ENCODE data around the gene AQP2.

AQP2 gene

DNA sequence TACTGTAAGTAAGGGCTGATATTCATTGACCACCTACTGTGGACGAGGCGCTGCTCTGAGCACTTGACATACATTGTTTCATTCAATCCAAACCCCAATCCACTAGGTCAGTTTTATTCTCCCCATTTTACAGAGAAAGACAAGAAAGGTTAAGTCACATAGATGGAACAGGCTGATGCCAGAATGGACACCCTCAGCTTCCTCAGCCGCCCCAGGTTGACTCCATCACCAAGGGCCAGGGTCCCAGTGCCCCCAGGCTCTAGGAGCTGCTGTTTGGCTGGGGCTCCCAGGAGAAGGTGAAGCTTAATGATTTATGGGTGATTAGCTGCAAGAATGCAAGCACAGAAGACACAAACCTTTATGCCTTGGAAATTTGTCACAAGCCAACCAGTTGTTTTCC lies 671 bp upstream of the AQP2 start:
- no peaks in the 10 kb centered on the region for H4K20me1 ChIP-seq (ENCODE audit: insufficient read depth, low read length)
- TF ChIP-seq, protein P1, sequence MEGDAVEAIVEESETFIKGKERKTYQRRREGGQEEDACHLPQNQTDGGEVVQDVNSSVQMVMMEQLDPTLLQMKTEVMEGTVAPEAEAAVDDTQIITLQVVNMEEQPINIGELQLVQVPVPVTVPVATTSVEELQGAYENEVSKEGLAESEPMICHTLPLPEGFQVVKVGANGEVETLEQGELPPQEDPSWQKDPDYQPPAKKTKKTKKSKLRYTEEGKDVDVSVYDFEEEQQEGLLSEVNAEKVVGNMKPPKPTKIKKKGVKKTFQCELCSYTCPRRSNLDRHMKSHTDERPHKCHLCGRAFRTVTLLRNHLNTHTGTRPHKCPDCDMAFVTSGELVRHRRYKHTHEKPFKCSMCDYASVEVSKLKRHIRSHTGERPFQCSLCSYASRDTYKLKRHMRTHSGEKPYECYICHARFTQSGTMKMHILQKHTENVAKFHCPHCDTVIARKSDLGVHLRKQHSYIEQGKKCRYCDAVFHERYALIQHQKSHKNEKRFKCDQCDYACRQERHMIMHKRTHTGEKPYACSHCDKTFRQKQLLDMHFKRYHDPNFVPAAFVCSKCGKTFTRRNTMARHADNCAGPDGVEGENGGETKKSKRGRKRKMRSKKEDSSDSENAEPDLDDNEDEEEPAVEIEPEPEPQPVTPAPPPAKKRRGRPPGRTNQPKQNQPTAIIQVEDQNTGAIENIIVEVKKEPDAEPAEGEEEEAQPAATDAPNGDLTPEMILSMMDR (IDR thresholded peaks at IDR 0.05; ENCODE audit: low read length) = no peak
- no peak for TF ChIP-seq EZH2 (IDR thresholded peaks at IDR 0.05; ENCODE audit: borderline replicate concordance, low read length)
- H3K4me2 ChIP-seq (ENCODE audit: low read length) = no peak overlapping the region
- peaks cover 6% of the 10 kb centered on the region for H3K4me1 ChIP-seq (ENCODE audit: insufficient read depth, low read length, severe bottlenecking)
- H3K4me3 ChIP-seq (ENCODE audit: low read depth, low read length, poor library complexity, severe bottlenecking) = no peak overlapping the region
- H3K79me2 ChIP-seq (ENCODE audit: insufficient read depth, low read length) = no peaks in the 10 kb centered on the region
- no peak overlapping the region for H2AFZ ChIP-seq (ENCODE audit: low read length)
- no peak overlapping the region for H3K27ac ChIP-seq (ENCODE audit: low read depth, low read length, poor library complexity, severe bottlenecking)
- H3K27me3 ChIP-seq (ENCODE audit: insufficient read depth, low read length) = peaks cover 5% of the 10 kb centered on the region
- no peaks in the 10 kb centered on the region for H3F3A ChIP-seq (ENCODE audit: insufficient read depth, low read length)
- no peak overlapping the region for H3K9ac ChIP-seq (ENCODE audit: low read length)
- no peaks in the 10 kb centered on the region for H3K36me3 ChIP-seq (ENCODE audit: insufficient read depth, low read length)
- no peaks in the 10 kb centered on the region for H3K9me2 ChIP-seq (ENCODE audit: low read depth, low read length)
- no peaks in the 10 kb centered on the region for H3K9me3 ChIP-seq (ENCODE audit: low read length)

DNA sequence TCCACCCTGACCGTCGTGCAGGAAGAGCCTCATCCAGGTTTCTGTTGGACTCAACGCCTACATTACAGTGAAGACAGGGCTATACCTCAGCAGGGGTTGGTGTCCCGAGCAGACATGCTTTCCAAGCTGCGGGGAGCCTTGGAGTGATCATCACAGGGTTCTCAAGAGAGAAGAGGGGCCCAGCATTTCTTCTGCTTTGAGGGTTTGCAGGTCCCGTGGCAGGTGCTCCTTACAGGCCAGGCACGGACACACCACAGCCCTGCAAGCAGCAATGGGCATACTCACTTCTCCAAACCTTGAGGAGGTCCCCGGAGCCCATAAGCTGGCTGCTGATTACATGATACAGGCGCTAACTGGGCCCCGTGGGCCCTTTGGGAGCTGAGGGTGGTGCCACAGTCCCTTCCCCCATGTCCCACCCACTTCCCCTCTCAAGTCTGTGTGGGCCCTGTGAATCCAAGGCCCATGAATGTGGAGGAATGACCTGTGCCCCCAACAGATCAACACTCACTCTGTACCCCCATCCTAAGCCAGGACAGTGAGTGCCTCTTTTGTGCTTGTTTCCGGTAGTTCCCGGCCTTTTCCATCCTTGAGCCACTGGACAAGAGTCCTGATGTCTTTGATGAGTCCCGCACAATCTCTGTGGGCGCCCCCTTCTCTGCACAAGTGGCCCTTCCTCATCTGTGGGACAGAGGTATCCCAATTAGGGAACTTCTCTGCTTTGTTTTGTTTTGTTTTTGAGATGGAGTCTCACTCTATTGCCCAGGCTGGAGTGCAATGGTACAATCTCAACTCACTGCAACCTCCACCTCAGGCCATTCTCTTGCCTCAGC lies 1.1 kb downstream of the AQP2 start:
- no peak overlapping the region for H3K27ac ChIP-seq (ENCODE audit: low read depth, low read length, poor library complexity, severe bottlenecking)
- no peak overlapping the region for H3K4me2 ChIP-seq (ENCODE audit: low read length)
- H3F3A ChIP-seq (ENCODE audit: insufficient read depth, low read length) = no peaks in the 10 kb centered on the region
- no peaks in the 10 kb centered on the region for H3K4me1 ChIP-seq (ENCODE audit: insufficient read depth, low read length, severe bottlenecking)
- no peak overlapping the region for H3K4me3 ChIP-seq (ENCODE audit: low read depth, low read length, poor library complexity, severe bottlenecking)
- no peaks in the 10 kb centered on the region for H3K36me3 ChIP-seq (ENCODE audit: insufficient read depth, low read length)
- no peaks in the 10 kb centered on the region for H3K9me3 ChIP-seq (ENCODE audit: low read length)
- H3K9me2 ChIP-seq (ENCODE audit: low read depth, low read length) = no peaks in the 10 kb centered on the region
- H3K27me3 ChIP-seq (ENCODE audit: insufficient read depth, low read length) = peaks cover 5% of the 10 kb centered on the region
- no peak overlapping the region for H3K9ac ChIP-seq (ENCODE audit: low read length)
- no peaks in the 10 kb centered on the region for H4K20me1 ChIP-seq (ENCODE audit: insufficient read depth, low read length)
- no peak overlapping the region for H2AFZ ChIP-seq (ENCODE audit: low read length)
- TF ChIP-seq, protein P1 (IDR thresholded peaks at IDR 0.05; ENCODE audit: low read length) = no peak
- TF ChIP-seq EZH2 (IDR thresholded peaks at IDR 0.05; ENCODE audit: borderline replicate concordance, low read length) = no peak
- H3K79me2 ChIP-seq (ENCODE audit: insufficient read depth, low read length) = no peaks in the 10 kb centered on the region

- Histone ChIP-seq H3K9ac (ENCODE audit: low read length) (no peak overlapping the region), H3K4me2 (ENCODE audit: low read length) (no peak overlapping the region)
These were observed 2.0 kb downstream of the AQP2 start for GRCh38 chr12:49952391-49953055.

More at GRCh38 chr12:49952391-49953055, 2.0 kb downstream of the AQP2 start:
- no peak for TF ChIP-seq EZH2 (IDR thresholded peaks at IDR 0.05; ENCODE audit: borderline replicate concordance, low read length)
- TF ChIP-seq, protein P1 (IDR thresholded peaks at IDR 0.05; ENCODE audit: low read length) = no peak
- no peaks in the 10 kb centered on the region for H3K79me2 ChIP-seq (ENCODE audit: insufficient read depth, low read length)
- no peaks in the 10 kb centered on the region for H3K36me3 ChIP-seq (ENCODE audit: insufficient read depth, low read length)
- no peak overlapping the region for H3K4me3 ChIP-seq (ENCODE audit: low read depth, low read length, poor library complexity, severe bottlenecking)
- H2AFZ ChIP-seq (ENCODE audit: low read length) = no peak overlapping the region
- H3F3A ChIP-seq (ENCODE audit: insufficient read depth, low read length) = no peaks in the 10 kb centered on the region
- peaks cover 5% of the 10 kb centered on the region for H3K27me3 ChIP-seq (ENCODE audit: insufficient read depth, low read length)
- H3K9me2 ChIP-seq (ENCODE audit: low read depth, low read length) = no peaks in the 10 kb centered on the region
- no peak overlapping the region for H3K27ac ChIP-seq (ENCODE audit: low read depth, low read length, poor library complexity, severe bottlenecking)
- H3K4me1 ChIP-seq (ENCODE audit: insufficient read depth, low read length, severe bottlenecking) = no peaks in the 10 kb centered on the region
- no peaks in the 10 kb centered on the region for H3K9me3 ChIP-seq (ENCODE audit: low read length)
- H4K20me1 ChIP-seq (ENCODE audit: insufficient read depth, low read length) = no peaks in the 10 kb centered on the region

All from OCI-LY1 (cell line).